HFFc6 (cell line): ENCODE measurements around the gene MLF2. TPM values are rescaled to one million over a fixed set of nuclear protein-coding genes. Genes with fewer than 3 reads are reported as not detected.
"Not testable (repeated sequence)": the region's sequence is repeated elsewhere in the genome, so short reads cannot be mapped to it uniquely, and the experiment has no call there.

Experiments used
- DNase-seq: peaks from one replicate; pipeline ENCODE4 v3.0.0-alpha.2; 2018
- H3K27ac Mint-ChIP-seq: 2 replicates; pipeline ENCODE4 v1.8.0; 2020; ENCODE audit warnings: mild to moderate bottlenecking, mixed read lengths
- H3K27me3 Mint-ChIP-seq: 2 replicates; pipeline ENCODE4 v1.8.0; 2021; ENCODE audit warnings: mild to moderate bottlenecking, moderate library complexity, mixed read lengths; ENCODE audit not compliant: insufficient read depth
- H3K36me3 Mint-ChIP-seq: 2 replicates; pipeline ENCODE4 v1.8.0; 2021; ENCODE audit warnings: low read depth, mixed read lengths
- H3K4me1 Mint-ChIP-seq: 2 replicates; pipeline ENCODE4 v1.8.0; 2020; ENCODE audit warnings: low read depth, mixed read lengths
- H3K4me3 Mint-ChIP-seq: 2 replicates; pipeline ENCODE4 v1.8.0; 2020; ENCODE audit warnings: mild to moderate bottlenecking, moderate library complexity, mixed read lengths
- H3K9me3 Mint-ChIP-seq: 2 replicates; pipeline ENCODE4 v1.8.0; 2020; ENCODE audit warnings: mild to moderate bottlenecking, mixed read lengths
- CTCF ChIP-seq: fragments of 200-600 bp; sonication (generic); IDR thresholded peaks from 2 replicates; pipeline ENCODE4 v1.5.0; 2021; ENCODE audit warnings: antibody characterized with exemption, mild to moderate bottlenecking
- total RNA-seq, 6 experiments: library from RNA; stranded (reverse); fragmentation: NEBNext Ultra II Directional; extraction: Animal tissue kit (Norgen Biotek cat#: 25700); gene quantifications; 2 replicates in 1 of 6; 3 replicates in 5 of 6; pipeline ENCODE4 v1.2.3, GENCODE V29; 2021

MLF2 gene
- total RNA-seq, 6 experiments from 2014 or later: 273 to 329 (median 298) TPM

- no peak for DNase-seq
- peaks cover 27% of the 10 kb centered on the region for H3K4me1 Mint-ChIP-seq
- H3K36me3 Mint-ChIP-seq: peaks cover 36% of the 10 kb centered on the region
- H3K9me3 Mint-ChIP-seq: no peaks in the 10 kb centered on the region
- H3K27me3 Mint-ChIP-seq: peaks cover 7% of the 10 kb centered on the region
- no peak overlapping the region for H3K4me3 Mint-ChIP-seq
- H3K27ac Mint-ChIP-seq: no peak overlapping the region
- TF ChIP-seq CTCF: no peak
These were observed 2.4 kb downstream of the MLF2 start for GRCh38 chr12:6750506-6750905.

- TF ChIP-seq CTCF: no peak
- H3K4me3 Mint-ChIP-seq: no peak overlapping the region
These were observed 4.2 kb downstream of the MLF2 start for GRCh38 chr12:6748761-6749160.

GRCh38 chr12:6747216-6747615 lies 5.7 kb downstream of the MLF2 start:
- Mint-ChIP-seq H3K36me3 (peaks cover 33% of the 10 kb centered on the region), H3K9me3 (no peaks in the 10 kb centered on the region), H3K27ac (peak overlapping the region; percentile 61), H3K4me3 (no peak overlapping the region), H3K4me1 (peaks cover 17% of the 10 kb centered on the region), H3K27me3 (peaks cover 10% of the 10 kb centered on the region)
- no peak for DNase-seq
- TF ChIP-seq CTCF: no peak

More at GRCh38 chr12:6748761-6749160, 4.2 kb downstream of the MLF2 start:
- Mint-ChIP-seq H3K36me3 (peaks cover 36% of the 10 kb centered on the region), H3K4me1 (peaks cover 22% of the 10 kb centered on the region), H3K27ac (no peak overlapping the region), H3K9me3 (no peaks in the 10 kb centered on the region), H3K27me3 (peaks cover 12% of the 10 kb centered on the region)
- DNase-seq: no peak

- no peak overlapping the region for H3K4me3 Mint-ChIP-seq
- peaks cover 10% of the 10 kb centered on the region for H3K27me3 Mint-ChIP-seq
- H3K27ac Mint-ChIP-seq: peak overlapping the region; percentile 24; the same call in 1 of the 2 replicates
- TF ChIP-seq CTCF: no peak
- peaks cover 5% of the 10 kb centered on the region for H3K4me1 Mint-ChIP-seq
- no peak for DNase-seq
- no peaks in the 10 kb centered on the region for H3K9me3 Mint-ChIP-seq
- peaks cover 22% of the 10 kb centered on the region for H3K36me3 Mint-ChIP-seq
These were observed 7.0 kb downstream of the MLF2 start for GRCh38 chr12:6745741-6746525.

GRCh38 chr12:6743300-6743699 lies 9.6 kb downstream of the MLF2 start:
- H3K9me3 Mint-ChIP-seq, H3K27ac Mint-ChIP-seq, H3K4me3 Mint-ChIP-seq, DNase-seq, H3K4me1 Mint-ChIP-seq: not testable (repeated sequence)
- Mint-ChIP-seq H3K27me3 (peaks cover 10% of the 10 kb centered on the region), H3K36me3 (peaks cover 14% of the 10 kb centered on the region)

- H3K9me3 Mint-ChIP-seq: no peaks in the 10 kb centered on the region
These were observed 10.1 kb downstream of the MLF2 start for GRCh38 chr12:6742834-6743233.

GRCh38 chr12:6742080-6742479 lies 10.9 kb downstream of the MLF2 start:
- not testable (repeated sequence) for H3K36me3 Mint-ChIP-seq, H3K4me3 Mint-ChIP-seq, H3K27me3 Mint-ChIP-seq, H3K4me1 Mint-ChIP-seq, H3K9me3 Mint-ChIP-seq, H3K27ac Mint-ChIP-seq, DNase-seq

More at GRCh38 chr12:6742834-6743233, 10.1 kb downstream of the MLF2 start:
- H3K27me3 Mint-ChIP-seq: peaks cover 6% of the 10 kb centered on the region
- no peak for DNase-seq
- no peak for TF ChIP-seq CTCF
- no peaks in the 10 kb centered on the region; the same call in 1 of the 2 replicates for H3K4me1 Mint-ChIP-seq
- H3K27ac Mint-ChIP-seq: no peak overlapping the region
- H3K4me3 Mint-ChIP-seq: no peak overlapping the region
- H3K36me3 Mint-ChIP-seq: peaks cover 9% of the 10 kb centered on the region
